Mesenchymal stem cell (in vitro differentiated cells and primary cell): Measurements from ENCODE around the gene WDR41.
"Not testable (repeated sequence)": the region's sequence is repeated elsewhere in the genome, so short reads cannot be mapped to it uniquely, and the experiment has no call there.

Experiments
- DNase-seq: peaks from one replicate; pipeline ENCODE4 v3.0.0-alpha.2; 2013
- H2AFZ ChIP-seq: one replicate; pipeline ENCODE4 v1.6.1; 2013; ENCODE audit warnings: low read depth, mild to moderate bottlenecking, control low read depth, inconsistent platforms, low read length, moderate library complexity
- H2AK5ac ChIP-seq: 2 replicates; pipeline ENCODE4 v1.6.1; 2013; ENCODE audit warnings: low read length, moderate library complexity, mild to moderate bottlenecking, inconsistent platforms; ENCODE audit not compliant: severe bottlenecking
- H2BK120ac ChIP-seq: one replicate; pipeline ENCODE4 v1.6.1; 2013; ENCODE audit warnings: low read depth, mild to moderate bottlenecking, inconsistent platforms, low read length, moderate library complexity
- H2BK12ac ChIP-seq, 2 experiments: one replicate each; pipeline ENCODE4 v1.6.1; 2013; ENCODE audit warnings: inconsistent platforms in 2 of 2, low read length in 2 of 2, mild to moderate bottlenecking in 2 of 2, moderate library complexity in 2 of 2, control low read depth in 1 of 2
- H2BK15ac ChIP-seq: one replicate; pipeline ENCODE4 v1.6.1; 2013; ENCODE audit warnings: mild to moderate bottlenecking, low read depth, inconsistent platforms; ENCODE audit not compliant: poor library complexity, severe bottlenecking
- H2BK5ac ChIP-seq: 2 replicates; pipeline ENCODE4 v1.6.1; 2013; ENCODE audit warnings: low read depth, mild to moderate bottlenecking, low read length, control low read depth, inconsistent platforms; ENCODE audit not compliant: poor library complexity, severe bottlenecking
- H3K14ac ChIP-seq, 2 experiments: one replicate each; pipeline ENCODE4 v1.6.1; 2013; ENCODE audit warnings: inconsistent platforms in 2 of 2, low read length in 2 of 2, control low read depth in 1 of 2, mild to moderate bottlenecking in 1 of 2, moderate library complexity in 1 of 2
- H3K18ac ChIP-seq, 2 experiments: one replicate each; pipeline ENCODE4 v1.6.1; 2013; ENCODE audit warnings: inconsistent platforms in 2 of 2, low read length in 2 of 2, control low read depth in 1 of 2, low read depth in 1 of 2, mild to moderate bottlenecking in 1 of 2
- H3K23ac ChIP-seq, 2 experiments: one replicate each; pipeline ENCODE4 v1.6.1; 2013; ENCODE audit warnings: inconsistent platforms in 2 of 2, low read length in 2 of 2, mild to moderate bottlenecking in 2 of 2, moderate library complexity in 2 of 2, control low read depth in 1 of 2
- H3K27ac ChIP-seq: 2 replicates; pipeline ENCODE4 v1.5.1; 2013; ENCODE audit warnings: mild to moderate bottlenecking, moderate library complexity, low read length, control low read depth, inconsistent platforms; ENCODE audit not compliant: poor library complexity, severe bottlenecking
- H3K27me3 ChIP-seq, 2 experiments: 2 replicates each; pipeline versions ENCODE4 v1.6.1 to v1.7.0; 2013; ENCODE audit warnings: low read length in 2 of 2, mild to moderate bottlenecking in 2 of 2, moderate library complexity in 2 of 2, control low read depth in 1 of 2, inconsistent platforms in 1 of 2; ENCODE audit not compliant: control insufficient read depth in 1 of 2, insufficient read depth in 1 of 2
- H3K36me3 ChIP-seq, 2 experiments: 2 replicates each; pipeline versions ENCODE4 v1.6.1 to v1.7.0; 2013; ENCODE audit warnings: low read length in 2 of 2, control low read depth in 1 of 2, inconsistent platforms in 1 of 2, low read depth in 1 of 2, mild to moderate bottlenecking in 1 of 2; ENCODE audit not compliant: insufficient read depth in 2 of 2, control insufficient read depth in 1 of 2
- H3K4ac ChIP-seq, 2 experiments: one replicate each; pipeline ENCODE4 v1.6.1; 2013; ENCODE audit warnings: inconsistent platforms in 2 of 2, low read length in 2 of 2, mild to moderate bottlenecking in 2 of 2, moderate library complexity in 2 of 2, control low read depth in 1 of 2, low read depth in 1 of 2
- H3K4me1 ChIP-seq: 2 replicates; pipeline ENCODE4 v1.6.1; 2013; ENCODE audit warnings: low read depth, low read length, control low read depth; ENCODE audit not compliant: control insufficient read depth, insufficient read depth
- H3K4me2 ChIP-seq: 2 replicates; pipeline ENCODE4 v1.6.1; 2013; ENCODE audit warnings: low read length, mild to moderate bottlenecking, inconsistent platforms; ENCODE audit not compliant: poor library complexity, severe bottlenecking
- H3K4me3 ChIP-seq, 2 experiments: 2 replicates each; pipeline versions ENCODE4 v1.5.1 to v1.7.0; 2013; ENCODE audit warnings: low read length in 2 of 2, mild to moderate bottlenecking in 2 of 2, control low read depth in 1 of 2, low read depth in 1 of 2; ENCODE audit not compliant: insufficient read depth in 1 of 2
- H3K79me1 ChIP-seq: replicated peaks from 2 replicates; pipeline ENCODE4 v1.6.1; 2013; ENCODE audit warnings: mild to moderate bottlenecking, control low read depth, low read length, inconsistent platforms; ENCODE audit not compliant: poor library complexity, severe bottlenecking
- H3K9ac ChIP-seq: 2 replicates; pipeline ENCODE4 v1.7.0; 2013; ENCODE audit warnings: mild to moderate bottlenecking, low read length, moderate library complexity
- H3K9me3 ChIP-seq: 2 replicates; pipeline ENCODE4 v1.7.0; 2013; ENCODE audit warnings: mild to moderate bottlenecking, low read length; ENCODE audit not compliant: control insufficient read depth
- H4K8ac ChIP-seq: one replicate; pipeline ENCODE4 v1.6.1; 2013; ENCODE audit warnings: inconsistent platforms, mild to moderate bottlenecking, low read length, moderate library complexity
- H4K91ac ChIP-seq: one replicate; pipeline ENCODE4 v1.6.1; 2013; ENCODE audit warnings: mild to moderate bottlenecking, low read length, inconsistent platforms
- WGBS: methylation state at CpG from one replicate; pipeline ENCODE4 v1.1.7; 2013; ENCODE audit warnings: mixed read lengths; 5-methylcytosine and 5-hydroxymethylcytosine counted together

The WDR41 gene

GRCh38 chr5:77486344-77486962 lies 5.7 kb downstream of the WDR41 start:
- Histone ChIP-seq H3K27ac (no peak overlapping the region), H2BK12ac (no peak overlapping the region), H3K9ac (no peak overlapping the region), H2AK5ac (no peak overlapping the region), H3K4me3 (no peak overlapping the region), H3K14ac (no peak overlapping the region), H3K36me3 (peaks cover 8 to 66% of the 10 kb centered on the region in 2 experiments), H2AFZ (no peak overlapping the region), H2BK120ac (no peak overlapping the region), H3K4me1 (peaks cover 3% of the 10 kb centered on the region), H4K8ac (no peak overlapping the region), H2BK5ac (no peak overlapping the region), H3K23ac (no peak overlapping the region), H3K9me3 (no peaks in the 10 kb centered on the region), H3K27me3 (no peaks in the 10 kb centered on the region), H3K18ac (peak overlapping the region in 1 of 2 experiments; percentile 8), H3K4ac (no peak overlapping the region), H3K79me1 (peaks cover 25% of the 10 kb centered on the region), H3K4me2 (no peak overlapping the region), H4K91ac (no peak overlapping the region), H2BK15ac (no peak overlapping the region)
- 95% methylated on average over 3 of the region's 4 CpGs for WGBS
- DNase-seq, result no peak

GRCh38 chr5:77483682-77484081 lies 8.4 kb downstream of the WDR41 start:
- no peak for DNase-seq
- Histone ChIP-seq H2BK15ac (no peak overlapping the region), H2AFZ (no peak overlapping the region), H3K9ac (no peak overlapping the region), H3K23ac (no peak overlapping the region), H2BK5ac (no peak overlapping the region), H3K14ac (no peak overlapping the region), H3K4me3 (no peak overlapping the region), H2BK12ac (no peak overlapping the region), H3K4me2 (no peak overlapping the region), H3K36me3 (peaks cover 13 to 72% of the 10 kb centered on the region in 2 experiments), H3K9me3 (no peaks in the 10 kb centered on the region), H3K4me1 (no peaks in the 10 kb centered on the region), H3K27me3 (no peaks in the 10 kb centered on the region), H2AK5ac (no peak overlapping the region), H4K8ac (no peak overlapping the region), H3K4ac (no peak overlapping the region), H4K91ac (no peak overlapping the region), H3K79me1 (peaks cover 31% of the 10 kb centered on the region), H3K27ac (no peak overlapping the region), H3K18ac (no peak overlapping the region), H2BK120ac (no peak overlapping the region)
- no CpG with 5 or more reads among the region's 2 CpGs for WGBS

DNA sequence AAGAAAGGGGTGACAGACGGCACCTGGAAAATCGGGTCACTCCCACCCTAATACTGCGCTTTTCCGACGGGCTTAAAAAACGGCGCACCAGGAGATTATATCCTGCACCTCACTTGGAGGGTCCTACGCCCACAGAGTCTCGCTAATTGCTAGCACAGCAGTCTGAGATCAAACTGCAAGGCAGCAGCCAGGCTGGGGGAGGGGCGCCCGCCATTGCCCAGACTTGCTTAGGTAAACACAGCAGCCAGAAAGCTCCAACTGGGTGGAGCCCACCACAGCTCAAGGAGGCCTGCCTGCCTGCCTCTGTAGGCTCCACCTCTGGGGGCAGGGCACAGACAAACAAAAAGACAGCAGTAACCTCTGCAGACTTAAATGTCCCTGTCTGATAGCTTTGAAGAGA lies 17.1 kb downstream of the WDR41 start:
- not testable (repeated sequence) for H2BK15ac ChIP-seq, H3K4me3 ChIP-seq, DNase-seq, H2BK120ac ChIP-seq, H3K18ac ChIP-seq, H2AFZ ChIP-seq, H2BK12ac ChIP-seq, H3K27ac ChIP-seq, H3K4ac ChIP-seq, H2AK5ac ChIP-seq, H4K91ac ChIP-seq, H2BK5ac ChIP-seq, H3K79me1 ChIP-seq, H3K14ac ChIP-seq, H4K8ac ChIP-seq, H3K4me1 ChIP-seq, H3K9ac ChIP-seq, H3K9me3 ChIP-seq, H3K27me3 ChIP-seq, H3K23ac ChIP-seq, H3K36me3 ChIP-seq, H3K4me2 ChIP-seq
- WGBS, result 100% methylated on average over 8 of the region's 11 CpGs

- not testable (repeated sequence) for H3K18ac ChIP-seq, H2AK5ac ChIP-seq, H3K79me1 ChIP-seq, H3K4me2 ChIP-seq, H3K4me1 ChIP-seq, H2BK15ac ChIP-seq, H2BK12ac ChIP-seq, H2BK120ac ChIP-seq, H3K27ac ChIP-seq, H3K4ac ChIP-seq, H3K9me3 ChIP-seq, H4K8ac ChIP-seq, H3K4me3 ChIP-seq, H2AFZ ChIP-seq, DNase-seq, H3K14ac ChIP-seq, H4K91ac ChIP-seq, H2BK5ac ChIP-seq, H3K27me3 ChIP-seq, H3K9ac ChIP-seq, H3K36me3 ChIP-seq, H3K23ac ChIP-seq
- WGBS, result no CpG with 5 or more reads among the region's 3 CpGs
Measured at GRCh38 chr5:77468875-77469274, 23.2 kb downstream of the WDR41 start.
